Spleen (tissue), 7 donors: ENCODE data around the gene FUT7.

ENCODE experiments used
- CTCF ChIP-seq, 11 experiments: fragments of 200-600 bp in 7 of 11; fragments of 450-650 bp in 4 of 11; sonication (generic) in 4 of 11; IDR thresholded peaks in 8 of 11; conservative IDR thresholded peaks in 3 of 11; 1 replicate in 7 of 11; 2 replicates in 4 of 11; pipeline versions ENCODE4 v1.4.0 to v1.8.0; 2016 to 2021; ENCODE audit warnings: antibody characterized with exemption in 11 of 11, inconsistent platforms in 4 of 11, mild to moderate bottlenecking in 1 of 11
- POLR2A ChIP-seq, 3 donors: fragments of 450-650 bp; IDR thresholded peaks; one replicate each; pipeline ENCODE4 v1.5.1; 2017; ENCODE audit warnings: antibody characterized with exemption in 3 of 3, mild to moderate bottlenecking in 1 of 3
- POLR2AphosphoS5 ChIP-seq, 3 donors: sonication (generic); formaldehyde crosslinking; IDR thresholded peaks; one replicate each; pipeline ENCODE4 v1.5.1; 2017; ENCODE audit warnings: antibody characterized with exemption in 3 of 3
- donor health status: DM: no; HTN: no; CAD: no; lungs with moderate emphysema.
- donor health status: DM: no; HTN: no; CAD: no.
- donor health status: DM: no; HTN: no; CAD: no.

GRCh38 chr9:137077010-137077747 is 45.3 kb upstream of the FUT7 start, which contains the start of gene UAP1L1:
- TF ChIP-seq CTCF (IDR thresholded peaks at IDR 0.05 in 8 of 11, conservative IDR thresholded peaks at IDR 0.05 in 3 of 11), result no peak
- TF ChIP-seq POLR2AphosphoS5 (IDR thresholded peaks at IDR 0.05), result peak; percentile 82 to 86 (median 82)
- TF ChIP-seq POLR2A (IDR thresholded peaks at IDR 0.05), result no peak
